Measurements from ENCODE around the gene EPN2.

Gene EPN2

GRCh38 chr17:19361326-19361725, 124.2 kb downstream of the EPN2 start:
- peak overlapping the region; percentile 84; the same call in 1 of the 2 replicates for H3K4me3 ChIP-seq (ENCODE audit: low read length)
- no peaks in the 10 kb centered on the region for H3K27me3 ChIP-seq (ENCODE audit: insufficient read depth, low read length)
- H3K36me3 ChIP-seq (ENCODE audit: insufficient read depth, low read depth, low read length), result peaks cover 28% of the 10 kb centered on the region
- H3K9me3 ChIP-seq (ENCODE audit: insufficient read depth, low read depth, low read length), result no peaks in the 10 kb centered on the region
- H3K4me1 ChIP-seq (ENCODE audit: insufficient read depth, low read length), result 0 out of 2 replicates have a peak, but pooled peaks cover 2% of the 10 kb centered on the region
- no peak overlapping the region for H3K9ac ChIP-seq (ENCODE audit: low read depth, low read length)
- H3K27ac ChIP-seq (ENCODE audit: low read length), result no peak overlapping the region

GRCh38 chr17:19361944-19362276, 124.7 kb downstream of the EPN2 start:
- H3K9me3 ChIP-seq (ENCODE audit: insufficient read depth, low read depth, low read length), result no peaks in the 10 kb centered on the region
- H3K36me3 ChIP-seq (ENCODE audit: insufficient read depth, low read depth, low read length), result peaks cover 22% of the 10 kb centered on the region
- 0 out of 2 replicates have a peak, but pooled peaks cover 2% of the 10 kb centered on the region for H3K4me1 ChIP-seq (ENCODE audit: insufficient read depth, low read length)
- H3K4me3 ChIP-seq (ENCODE audit: low read length), result peak overlapping the region; percentile 84
- H3K27me3 ChIP-seq (ENCODE audit: insufficient read depth, low read length), result no peaks in the 10 kb centered on the region
- H3K27ac ChIP-seq (ENCODE audit: low read length), result no peak overlapping the region
- H3K9ac ChIP-seq (ENCODE audit: low read depth, low read length), result peak overlapping the region; percentile 69; the same call in 1 of the 2 replicates

GRCh38 chr17:19362277-19363113, 125.3 kb downstream of the EPN2 start, which contains the start of gene B9D1:
Gene B9D1 (minus strand): TSS chr17:19362723. CDS start chr17:19362569, 154 bp downstream.
- no peaks in the 10 kb centered on the region for H3K27me3 ChIP-seq (ENCODE audit: insufficient read depth, low read length)
- 0 out of 2 replicates have a peak, but pooled peaks cover 2% of the 10 kb centered on the region for H3K4me1 ChIP-seq (ENCODE audit: insufficient read depth, low read length)
- H3K9me3 ChIP-seq (ENCODE audit: insufficient read depth, low read depth, low read length), result no peaks in the 10 kb centered on the region
- H3K27ac ChIP-seq (ENCODE audit: low read length), result no peak within 1 kb of the TSS
- peaks cover 17% of the 10 kb centered on the region; the same call in 1 of the 2 replicates for H3K36me3 ChIP-seq (ENCODE audit: insufficient read depth, low read depth, low read length)
- H3K9ac ChIP-seq (ENCODE audit: low read depth, low read length), result peak within 1 kb of the TSS; percentile 69; the same call in 1 of the 2 replicates
- H3K4me3 ChIP-seq (ENCODE audit: low read length), result peak within 1 kb of the TSS; percentile 84

GRCh38 chr17:19363114-19363438, 125.9 kb downstream of the EPN2 start:
- H3K4me3 ChIP-seq (ENCODE audit: low read length), result peak overlapping the region; percentile 84; the same call in 1 of the 2 replicates
- H3K27me3 ChIP-seq (ENCODE audit: insufficient read depth, low read length), result no peaks in the 10 kb centered on the region
- no peak overlapping the region for H3K27ac ChIP-seq (ENCODE audit: low read length)
- H3K4me1 ChIP-seq (ENCODE audit: insufficient read depth, low read length), result 0 out of 2 replicates have a peak, but pooled peaks cover 2% of the 10 kb centered on the region
- H3K36me3 ChIP-seq (ENCODE audit: insufficient read depth, low read depth, low read length), result peaks cover 11% of the 10 kb centered on the region; the same call in 1 of the 2 replicates
- no peak overlapping the region for H3K9ac ChIP-seq (ENCODE audit: low read depth, low read length)
- H3K9me3 ChIP-seq (ENCODE audit: insufficient read depth, low read depth, low read length), result no peaks in the 10 kb centered on the region

GRCh38 chr17:19363460-19364035, 126.4 kb downstream of the EPN2 start:
- Histone ChIP-seq H3K9me3 (ENCODE audit: insufficient read depth, low read depth, low read length) (no peaks in the 10 kb centered on the region), H3K27me3 (ENCODE audit: insufficient read depth, low read length) (no peaks in the 10 kb centered on the region), H3K27ac (ENCODE audit: low read length) (no peak overlapping the region), H3K36me3 (ENCODE audit: insufficient read depth, low read depth, low read length) (peaks cover 10% of the 10 kb centered on the region; the same call in 1 of the 2 replicates), H3K4me3 (ENCODE audit: low read length) (no peak overlapping the region; the same call in 1 of the 2 replicates), H3K4me1 (ENCODE audit: insufficient read depth, low read length) (0 out of 2 replicates have a peak, but pooled peaks cover 2% of the 10 kb centered on the region), H3K9ac (ENCODE audit: low read depth, low read length) (no peak overlapping the region)

- 0 out of 2 replicates have a peak, but pooled peaks cover 2% of the 10 kb centered on the region for H3K4me1 ChIP-seq (ENCODE audit: insufficient read depth, low read length)
- no peaks in the 10 kb centered on the region for H3K9me3 ChIP-seq (ENCODE audit: insufficient read depth, low read depth, low read length)
- no peak overlapping the region for H3K9ac ChIP-seq (ENCODE audit: low read depth, low read length)
- H3K4me3 ChIP-seq (ENCODE audit: low read length), result no peak overlapping the region
- H3K27me3 ChIP-seq (ENCODE audit: insufficient read depth, low read length), result no peaks in the 10 kb centered on the region
- H3K36me3 ChIP-seq (ENCODE audit: insufficient read depth, low read depth, low read length), result 0 out of 2 replicates have a peak, but pooled peaks cover 2% of the 10 kb centered on the region
- H3K27ac ChIP-seq (ENCODE audit: low read length), result no peak overlapping the region
Measured at GRCh38 chr17:19364699-19365498, 127.7 kb downstream of the EPN2 start.

- H3K27ac ChIP-seq (ENCODE audit: low read length), result no peak overlapping the region
- H3K9ac ChIP-seq (ENCODE audit: low read depth, low read length), result no peak overlapping the region
- no peaks in the 10 kb centered on the region for H3K9me3 ChIP-seq (ENCODE audit: insufficient read depth, low read depth, low read length)
- H3K27me3 ChIP-seq (ENCODE audit: insufficient read depth, low read length), result no peaks in the 10 kb centered on the region
- no peak overlapping the region for H3K4me3 ChIP-seq (ENCODE audit: low read length)
- no peaks in the 10 kb centered on the region for H3K36me3 ChIP-seq (ENCODE audit: insufficient read depth, low read depth, low read length)
- 0 out of 2 replicates have a peak, but pooled peaks cover 2% of the 10 kb centered on the region for H3K4me1 ChIP-seq (ENCODE audit: insufficient read depth, low read length)
Measured at GRCh38 chr17:19365499-19365817, 128.3 kb downstream of the EPN2 start.

GRCh38 chr17:19365833-19366636, 128.9 kb downstream of the EPN2 start:
- Histone ChIP-seq H3K27me3 (ENCODE audit: insufficient read depth, low read length) (no peaks in the 10 kb centered on the region), H3K9me3 (ENCODE audit: insufficient read depth, low read depth, low read length) (no peaks in the 10 kb centered on the region)

GRCh38 chr17:19366637-19366972, 129.4 kb downstream of the EPN2 start:
- Histone ChIP-seq H3K27me3 (ENCODE audit: insufficient read depth, low read length) (no peaks in the 10 kb centered on the region), H3K27ac (ENCODE audit: low read length) (no peak overlapping the region), H3K36me3 (ENCODE audit: insufficient read depth, low read depth, low read length) (no peaks in the 10 kb centered on the region), H3K9ac (ENCODE audit: low read depth, low read length) (no peak overlapping the region), H3K9me3 (ENCODE audit: insufficient read depth, low read depth, low read length) (no peaks in the 10 kb centered on the region), H3K4me3 (ENCODE audit: low read length) (no peak overlapping the region), H3K4me1 (ENCODE audit: insufficient read depth, low read length) (0 out of 2 replicates have a peak, but pooled peaks cover 2% of the 10 kb centered on the region)

More at GRCh38 chr17:19365833-19366636, 128.9 kb downstream of the EPN2 start:
- no peak overlapping the region for H3K4me3 ChIP-seq (ENCODE audit: low read length)
- H3K9ac ChIP-seq (ENCODE audit: low read depth, low read length), result no peak overlapping the region
- no peak overlapping the region for H3K27ac ChIP-seq (ENCODE audit: low read length)
- H3K36me3 ChIP-seq (ENCODE audit: insufficient read depth, low read depth, low read length), result no peaks in the 10 kb centered on the region
- H3K4me1 ChIP-seq (ENCODE audit: insufficient read depth, low read length), result 0 out of 2 replicates have a peak, but pooled peaks cover 2% of the 10 kb centered on the region

GRCh38 chr17:19368229-19368628, 131.1 kb downstream of the EPN2 start:
- no peak overlapping the region for H3K27ac ChIP-seq (ENCODE audit: low read length)
- 0 out of 2 replicates have a peak, but pooled peaks cover 1% of the 10 kb centered on the region for H3K4me1 ChIP-seq (ENCODE audit: insufficient read depth, low read length)
- no peaks in the 10 kb centered on the region for H3K9me3 ChIP-seq (ENCODE audit: insufficient read depth, low read depth, low read length)
- no peaks in the 10 kb centered on the region for H3K27me3 ChIP-seq (ENCODE audit: insufficient read depth, low read length)
- H3K36me3 ChIP-seq (ENCODE audit: insufficient read depth, low read depth, low read length), result no peaks in the 10 kb centered on the region
- no peak overlapping the region for H3K9ac ChIP-seq (ENCODE audit: low read depth, low read length)
- no peak overlapping the region for H3K4me3 ChIP-seq (ENCODE audit: low read length)
